ENCODE results near the gene HSPBAP1.

Gene HSPBAP1

GRCh38 chr3:122758877-122759560 lies 34.6 kb downstream of the HSPBAP1 start:
- H3K4me2 ChIP-seq (ENCODE audit: low read length): no peak overlapping the region
- no peaks in the 10 kb centered on the region for H3K27me3 ChIP-seq (ENCODE audit: control insufficient read depth, low read length)
- no peaks in the 10 kb centered on the region for H3K9me3 ChIP-seq (ENCODE audit: control insufficient read depth, insufficient read depth, low read length)
- TF ChIP-seq CTCF (IDR thresholded peaks at IDR 0.05; ENCODE audit: low read depth, low read length, poor library complexity, severe bottlenecking) (no peak), EZH2phosphoT487 (IDR thresholded peaks at IDR 0.05; ENCODE audit: borderline replicate concordance, low read length) (no peak)
- H3K4me1 ChIP-seq (ENCODE audit: control insufficient read depth, low read length): peaks cover 16% of the 10 kb centered on the region
- no peaks in the 10 kb centered on the region for H4K20me1 ChIP-seq (ENCODE audit: control insufficient read depth, insufficient read depth, low read depth, low read length)
- H3F3A ChIP-seq (ENCODE audit: control insufficient read depth, insufficient read depth): 0 out of 2 replicates have a peak, but pooled peaks cover 2% of the 10 kb centered on the region
- H3K79me2 ChIP-seq (ENCODE audit: control insufficient read depth, low read length): no peaks in the 10 kb centered on the region
- no peaks in the 10 kb centered on the region for H3K9me2 ChIP-seq (replicated peaks; ENCODE audit: control insufficient read depth, low read length)
- H3K4me3 ChIP-seq (ENCODE audit: low read length): no peak overlapping the region
- peaks cover 24% of the 10 kb centered on the region for H3K36me3 ChIP-seq (ENCODE audit: control insufficient read depth, low read length)
- H3K27ac ChIP-seq (ENCODE audit: low read depth, low read length): no peak overlapping the region

GRCh38 chr3:122755491-122755890 lies 38.1 kb downstream of the HSPBAP1 start:
- no peak overlapping the region for H3K4me3 ChIP-seq (ENCODE audit: low read length)
- TF ChIP-seq CTCF (IDR thresholded peaks at IDR 0.05; ENCODE audit: low read depth, low read length, poor library complexity, severe bottlenecking) (no peak), EZH2phosphoT487 (IDR thresholded peaks at IDR 0.05; ENCODE audit: borderline replicate concordance, low read length) (no peak)
- H3K27ac ChIP-seq (ENCODE audit: low read depth, low read length): no peak overlapping the region
- H4K20me1 ChIP-seq (ENCODE audit: control insufficient read depth, insufficient read depth, low read depth, low read length): no peaks in the 10 kb centered on the region
- H3K9me2 ChIP-seq (replicated peaks; ENCODE audit: control insufficient read depth, low read length): no peaks in the 10 kb centered on the region
- peaks cover 30% of the 10 kb centered on the region for H3K36me3 ChIP-seq (ENCODE audit: control insufficient read depth, low read length)
- no peaks in the 10 kb centered on the region for H3K9me3 ChIP-seq (ENCODE audit: control insufficient read depth, insufficient read depth, low read length)
- H3K27me3 ChIP-seq (ENCODE audit: control insufficient read depth, low read length): no peaks in the 10 kb centered on the region
- no peaks in the 10 kb centered on the region for H3K79me2 ChIP-seq (ENCODE audit: control insufficient read depth, low read length)
- H3F3A ChIP-seq (ENCODE audit: control insufficient read depth, insufficient read depth): no peaks in the 10 kb centered on the region
- H3K4me1 ChIP-seq (ENCODE audit: control insufficient read depth, low read length): peaks cover 5% of the 10 kb centered on the region; the same call in 1 of the 2 replicates
- no peak overlapping the region for H3K4me2 ChIP-seq (ENCODE audit: low read length)

- Histone ChIP-seq H3K27ac (ENCODE audit: low read depth, low read length) (no peak overlapping the region), H3F3A (ENCODE audit: control insufficient read depth, insufficient read depth) (no peaks in the 10 kb centered on the region), H3K36me3 (ENCODE audit: control insufficient read depth, low read length) (peaks cover 29% of the 10 kb centered on the region), H3K27me3 (ENCODE audit: control insufficient read depth, low read length) (no peaks in the 10 kb centered on the region), H3K4me3 (ENCODE audit: low read length) (no peak overlapping the region), H3K79me2 (ENCODE audit: control insufficient read depth, low read length) (no peaks in the 10 kb centered on the region), H4K20me1 (ENCODE audit: control insufficient read depth, insufficient read depth, low read depth, low read length) (no peaks in the 10 kb centered on the region), H3K4me1 (ENCODE audit: control insufficient read depth, low read length) (peaks cover 5% of the 10 kb centered on the region; the same call in 1 of the 2 replicates), H3K9me2 (replicated peaks; ENCODE audit: control insufficient read depth, low read length) (no peaks in the 10 kb centered on the region), H3K4me2 (ENCODE audit: low read length) (no peak overlapping the region), H3K9me3 (ENCODE audit: control insufficient read depth, insufficient read depth, low read length) (no peaks in the 10 kb centered on the region)
- TF ChIP-seq CTCF (IDR thresholded peaks at IDR 0.05; ENCODE audit: low read depth, low read length, poor library complexity, severe bottlenecking) (peak; percentile 77), EZH2phosphoT487 (IDR thresholded peaks at IDR 0.05; ENCODE audit: borderline replicate concordance, low read length) (no peak)
These were observed 38.7 kb downstream of the HSPBAP1 start for GRCh38 chr3:122754929-122755328.
